Activated T-helper 2 cell treated with anti-CD3 and anti-CD28 coated beads, Interferon-gamma antibody, Interleukin-2, Interleukin-4, amounts not matched to agents 10 μg/mL and 5 μg/mL and 100 μg/mL, durations not matched to agents 14 hours and 24 hours and 36 hours (primary cell): ENCODE data around the gene HNF4A. TPM values are rescaled to one million over a fixed set of nuclear protein-coding genes. Genes with fewer than 3 reads are reported as not detected.

Experiments
- DNase-seq: peaks from one replicate; pipeline ENCODE4 v3.0.0; 2021; ENCODE audit warnings: low spot score
- H3K27ac Mint-ChIP-seq: one replicate; pipeline ENCODE4 v1.8.0; 2021; ENCODE audit warnings: mixed read lengths
- H3K27me3 Mint-ChIP-seq: one replicate; pipeline ENCODE4 v1.8.0; 2021; ENCODE audit warnings: low read depth, mixed read lengths
- H3K36me3 Mint-ChIP-seq: one replicate; pipeline ENCODE4 v1.8.0; 2021; ENCODE audit warnings: low read depth, mixed read lengths
- H3K4me1 Mint-ChIP-seq: one replicate; pipeline ENCODE4 v1.8.0; 2021; ENCODE audit warnings: low read depth, mixed read lengths
- H3K4me3 Mint-ChIP-seq: one replicate; pipeline ENCODE4 v1.8.0; 2021; ENCODE audit warnings: low read depth, mild to moderate bottlenecking, moderate library complexity, mixed read lengths
- H3K9me3 Mint-ChIP-seq: one replicate; pipeline ENCODE4 v1.8.0; 2021; ENCODE audit warnings: mixed read lengths
- intact Hi-C: fragments of 100-400 bp; cut with micrococcal nuclease; formaldehyde crosslinking; loops from one replicate; pipeline ENCODE4 v1.15.1; 2023
- total RNA-seq: library from RNA; stranded (reverse); gene quantifications from 2 replicates; pipeline ENCODE4 v1.2.3, GENCODE V29; 2022

The HNF4A gene
- total RNA-seq, 1 donor from 2014 or later, result not detected

DNA sequence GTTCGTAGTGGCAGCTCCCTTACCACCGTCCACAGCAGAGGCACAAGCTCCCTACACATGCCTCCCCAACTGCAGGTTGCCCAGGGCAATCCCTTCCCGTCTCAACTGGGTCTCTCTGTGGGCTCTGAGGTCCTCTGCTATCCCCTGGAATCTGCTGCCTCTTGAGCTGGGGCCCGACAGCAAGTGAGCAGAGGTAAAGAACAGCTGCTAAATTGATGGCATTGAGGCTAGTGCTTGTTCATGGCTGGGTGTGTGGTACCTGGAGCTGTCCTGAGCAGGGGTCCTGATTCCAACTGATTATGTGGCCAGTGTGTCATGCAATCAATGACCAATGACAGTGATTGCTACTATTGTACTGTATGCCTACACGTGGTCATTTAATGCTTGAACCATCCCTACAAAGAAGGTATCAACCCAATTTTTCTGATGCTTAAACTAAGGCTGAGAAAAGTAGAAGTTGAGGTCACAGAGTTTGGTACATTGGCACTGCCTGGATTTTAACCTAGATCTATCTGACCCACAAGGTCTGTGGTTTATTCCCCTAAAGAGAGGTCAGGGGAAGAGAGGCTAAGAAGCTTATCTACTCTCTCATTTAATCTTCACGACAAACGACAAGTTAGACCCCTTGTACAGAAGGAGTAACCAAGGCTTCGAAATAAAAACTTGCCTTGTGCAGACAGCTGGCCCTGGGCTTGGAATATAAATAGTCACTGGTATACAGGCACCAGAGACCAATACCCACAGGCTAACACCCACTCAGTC lies 41.1 kb downstream of the HNF4A start:
- Mint-ChIP-seq H3K27ac (no peak overlapping the region), H3K27me3 (peaks cover 1% of the 10 kb centered on the region), H3K4me1 (no peaks in the 10 kb centered on the region), H3K36me3 (no peaks in the 10 kb centered on the region), H3K4me3 (no peak overlapping the region), H3K9me3 (no peaks in the 10 kb centered on the region)
- no peak for DNase-seq
- intact Hi-C loops, result no loop called here

DNA sequence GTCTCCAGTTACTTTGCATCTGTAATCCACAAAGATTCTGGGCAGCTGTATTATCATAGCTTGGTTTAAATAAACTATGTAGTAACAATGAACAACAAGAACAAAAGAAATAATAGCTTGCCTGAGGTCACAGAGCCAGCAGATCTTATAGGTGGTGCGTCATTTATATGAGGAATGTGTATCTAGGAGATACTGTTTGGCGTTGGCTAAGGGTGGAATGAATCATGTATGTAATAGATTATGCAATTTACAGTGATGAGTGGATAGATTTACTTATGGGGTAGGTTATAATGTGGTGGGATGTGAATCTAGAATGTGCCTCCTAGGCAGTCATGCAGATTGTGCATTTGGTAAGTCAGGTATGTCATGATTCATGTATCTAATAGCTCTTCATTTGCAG lies 42.8 kb downstream of the HNF4A start:
- intact Hi-C loops, result no loop called here
- H3K4me1 Mint-ChIP-seq, result no peaks in the 10 kb centered on the region
- no peak overlapping the region for H3K27ac Mint-ChIP-seq
- no peaks in the 10 kb centered on the region for H3K9me3 Mint-ChIP-seq
- DNase-seq, result no peak
- no peak overlapping the region for H3K4me3 Mint-ChIP-seq
- H3K36me3 Mint-ChIP-seq, result no peaks in the 10 kb centered on the region
- H3K27me3 Mint-ChIP-seq, result peaks cover 1% of the 10 kb centered on the region

DNA sequence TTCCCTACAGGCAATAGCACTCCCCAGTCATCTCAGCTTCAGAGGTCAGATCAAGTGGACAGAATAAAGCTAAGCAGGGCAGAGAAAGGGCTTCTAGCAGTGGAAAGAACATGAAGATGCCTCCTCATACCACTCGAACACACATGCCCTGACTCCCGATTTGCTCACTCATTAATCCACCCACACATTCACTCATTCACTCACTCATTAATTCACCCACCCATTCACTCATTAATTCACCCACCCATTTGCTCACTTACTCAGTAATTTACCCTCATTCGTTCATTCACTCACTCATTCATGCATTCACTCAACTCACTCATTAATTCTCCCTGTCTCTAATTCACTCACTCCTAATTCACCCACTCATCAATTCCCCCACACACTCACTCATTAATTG lies 43.9 kb downstream of the HNF4A start:
- Mint-ChIP-seq H3K27ac (no peak overlapping the region), H3K36me3 (no peaks in the 10 kb centered on the region), H3K4me3 (no peak overlapping the region), H3K27me3 (peaks cover 1% of the 10 kb centered on the region), H3K4me1 (no peaks in the 10 kb centered on the region), H3K9me3 (peaks cover 2% of the 10 kb centered on the region)
- no peak for DNase-seq
- intact Hi-C loops, result no loop called here

GRCh38 chr20:44400671-44400969 lies 45.1 kb downstream of the HNF4A start:
- intact Hi-C loops, result no loop called here
- Mint-ChIP-seq H3K4me1 (no peaks in the 10 kb centered on the region), H3K36me3 (no peaks in the 10 kb centered on the region), H3K27ac (no peak overlapping the region), H3K9me3 (peaks cover 6% of the 10 kb centered on the region), H3K27me3 (no peaks in the 10 kb centered on the region), H3K4me3 (no peak overlapping the region)
- DNase-seq, result no peak

DNA sequence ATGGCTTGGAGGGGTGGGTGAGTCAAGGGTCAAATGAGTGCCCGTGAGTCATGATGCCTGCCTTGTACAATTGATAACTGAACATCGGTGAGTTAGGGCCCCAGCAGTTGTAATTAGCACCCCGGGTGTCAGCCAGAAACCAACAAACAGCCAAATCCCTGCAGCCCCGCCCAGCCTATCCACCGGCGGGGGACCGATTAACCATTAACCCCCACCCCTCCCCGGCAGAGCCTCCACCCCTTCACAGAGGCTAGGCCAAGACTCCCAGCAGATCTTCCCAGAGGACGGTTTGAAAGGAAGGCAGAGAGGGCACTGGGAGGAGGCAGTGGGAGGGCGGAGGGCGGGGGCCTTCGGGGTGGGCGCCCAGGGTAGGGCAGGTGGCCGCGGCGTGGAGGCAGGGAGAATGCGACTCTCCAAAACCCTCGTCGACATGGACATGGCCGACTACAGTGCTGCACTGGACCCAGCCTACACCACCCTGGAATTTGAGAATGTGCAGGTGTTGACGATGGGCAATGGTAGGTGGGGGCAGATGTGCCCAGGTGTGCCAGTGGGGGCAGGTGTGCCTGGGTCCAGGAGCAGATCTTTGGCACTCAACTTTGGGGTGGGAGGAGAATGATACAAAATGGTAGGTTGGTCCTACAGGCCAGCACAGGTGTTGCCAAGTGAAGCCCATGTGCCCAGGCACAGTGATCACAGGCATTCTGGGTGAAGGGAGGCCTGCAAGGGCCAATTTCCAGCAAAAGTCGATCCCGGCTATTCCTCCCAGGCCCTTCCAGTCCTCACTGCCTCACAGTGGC lies 45.7 kb downstream of the HNF4A start:
- Mint-ChIP-seq H3K27me3 (no peaks in the 10 kb centered on the region), H3K4me3 (no peak overlapping the region), H3K27ac (no peak overlapping the region), H3K9me3 (peaks cover 6% of the 10 kb centered on the region), H3K4me1 (no peaks in the 10 kb centered on the region), H3K36me3 (no peaks in the 10 kb centered on the region)
- intact Hi-C loops, result no loop called here
- DNase-seq, result no peak

DNA sequence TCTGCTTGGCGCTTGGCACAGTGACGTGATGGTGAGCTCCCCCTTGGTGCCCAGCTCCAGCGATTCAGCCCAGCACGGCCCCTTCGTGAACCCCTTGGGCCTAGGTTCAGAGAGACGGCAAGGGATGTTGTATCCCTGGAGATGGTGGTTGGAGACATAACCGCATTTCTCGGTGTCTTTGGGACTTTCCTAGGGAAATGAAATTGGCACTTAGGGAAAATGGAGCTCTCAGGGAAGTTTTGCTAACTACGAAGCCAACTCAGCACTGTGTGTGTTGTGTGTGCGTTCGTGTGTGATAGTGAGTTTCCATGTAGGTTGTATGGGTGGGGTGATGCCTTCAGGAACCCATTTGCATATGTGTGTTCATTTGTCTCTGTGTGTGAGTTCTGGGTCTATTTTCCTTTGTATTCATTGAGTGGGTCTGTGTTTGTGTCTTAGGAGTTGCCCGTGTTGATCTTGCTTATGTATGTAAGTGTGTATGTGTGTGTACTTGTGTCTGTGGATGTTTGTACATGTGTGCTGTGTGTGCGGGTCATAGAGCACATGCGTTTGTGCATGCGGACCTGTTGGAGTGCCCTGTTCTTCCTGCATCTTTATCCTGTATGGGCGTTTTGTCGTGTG lies 46.4 kb downstream of the HNF4A start:
- no peaks in the 10 kb centered on the region for H3K4me1 Mint-ChIP-seq
- H3K4me3 Mint-ChIP-seq, result no peak overlapping the region
- intact Hi-C loops, result no loop called here
- H3K27me3 Mint-ChIP-seq, result no peaks in the 10 kb centered on the region
- H3K9me3 Mint-ChIP-seq, result peaks cover 6% of the 10 kb centered on the region
- no peaks in the 10 kb centered on the region for H3K36me3 Mint-ChIP-seq
- no peak for DNase-seq
- H3K27ac Mint-ChIP-seq, result no peak overlapping the region

DNA sequence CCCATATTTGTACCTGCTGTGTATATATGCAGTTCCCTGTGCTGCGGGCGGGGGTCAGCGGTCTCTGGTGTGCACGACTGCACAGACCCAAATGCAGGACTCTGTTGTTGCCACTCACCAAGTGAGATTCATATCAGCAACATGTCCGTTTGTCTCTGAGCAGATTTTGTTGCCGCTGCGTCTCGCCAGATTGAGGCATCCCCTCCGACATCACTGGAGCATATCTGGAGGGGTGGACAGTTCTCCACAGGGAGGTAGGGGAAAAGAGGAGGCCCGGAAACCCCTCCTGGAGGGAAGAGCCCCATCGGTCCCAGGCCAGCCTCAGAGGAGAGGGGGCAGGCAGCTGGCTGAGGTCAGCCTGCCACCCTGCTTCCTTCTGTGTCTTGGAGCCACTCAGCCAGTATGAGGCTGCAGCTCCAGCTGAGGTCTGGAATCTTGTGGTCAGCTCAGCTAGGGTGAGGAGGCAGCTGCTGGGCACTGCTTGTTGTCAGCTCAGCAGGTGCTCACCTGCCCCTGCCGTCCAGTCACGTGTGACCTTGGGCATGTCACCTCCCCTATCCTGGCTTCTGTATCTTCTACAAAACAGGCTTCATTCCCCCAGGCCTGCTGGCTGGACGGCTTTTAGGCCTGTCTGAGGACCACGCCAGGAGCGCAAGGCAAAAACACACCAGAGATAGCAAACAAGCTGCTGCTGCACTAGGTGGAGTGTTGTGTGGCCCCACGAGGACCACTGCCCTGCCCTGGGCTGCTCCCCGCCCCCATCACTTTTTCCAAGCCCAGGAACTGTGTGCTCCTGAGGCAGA lies 47.1 kb downstream of the HNF4A start:
- no peak for DNase-seq
- intact Hi-C loops, result no loop called here
- Mint-ChIP-seq H3K4me1 (no peaks in the 10 kb centered on the region), H3K36me3 (no peaks in the 10 kb centered on the region), H3K27ac (no peak overlapping the region), H3K4me3 (no peak overlapping the region), H3K27me3 (no peaks in the 10 kb centered on the region), H3K9me3 (peaks cover 6% of the 10 kb centered on the region)

DNA sequence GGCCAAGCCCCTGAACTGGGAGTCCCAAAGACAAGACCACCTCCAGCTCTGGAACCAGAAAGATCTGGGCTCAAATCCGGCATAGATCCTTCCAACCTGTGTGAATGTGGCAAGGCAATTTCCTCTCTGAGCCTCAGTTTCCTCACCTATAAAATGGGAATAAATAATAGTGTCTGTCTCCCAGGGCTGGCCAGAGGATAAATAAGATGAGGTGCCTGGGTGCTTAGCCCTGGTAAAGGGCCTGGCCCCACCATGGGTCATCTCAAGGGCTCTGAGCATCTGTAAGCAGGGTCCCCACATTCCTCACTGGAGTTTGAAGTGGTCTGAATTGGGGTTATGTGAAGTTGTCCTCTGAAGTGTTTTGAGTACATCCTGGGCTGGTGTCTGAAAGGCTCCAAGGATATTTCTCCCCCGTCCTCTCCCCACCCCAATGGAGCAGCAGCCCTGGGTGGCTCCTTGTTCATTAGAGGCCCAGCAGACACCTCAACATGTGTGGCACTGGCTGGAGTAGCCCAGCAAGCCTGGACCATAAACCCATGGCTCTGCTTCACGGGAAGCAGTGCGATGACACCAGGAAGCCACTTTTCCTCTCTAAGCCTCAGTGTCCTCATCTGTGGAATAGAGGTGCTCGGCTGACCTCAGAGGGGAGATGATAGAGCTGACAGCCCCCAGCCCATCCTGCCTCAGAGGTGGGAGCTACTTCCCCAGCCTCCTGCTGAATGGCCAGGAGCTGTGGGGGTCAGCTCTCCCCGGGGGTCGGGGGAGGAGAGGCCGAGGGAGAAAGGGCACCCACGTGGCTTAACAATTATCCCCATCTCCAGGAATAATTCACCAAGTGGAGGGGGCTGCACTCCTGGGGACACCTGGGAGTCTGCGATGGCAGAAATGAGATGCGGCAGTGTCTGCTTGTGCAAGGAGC lies 48.0 kb downstream of the HNF4A start:
- Mint-ChIP-seq H3K27me3 (no peaks in the 10 kb centered on the region), H3K36me3 (no peaks in the 10 kb centered on the region), H3K4me3 (no peak overlapping the region), H3K9me3 (peaks cover 6% of the 10 kb centered on the region), H3K27ac (no peak overlapping the region), H3K4me1 (no peaks in the 10 kb centered on the region)
- intact Hi-C loops, result no loop called here
- DNase-seq, result no peak

GRCh38 chr20:44404204-44405181 lies 49.0 kb downstream of the HNF4A start:
- no peak overlapping the region for H3K27ac Mint-ChIP-seq
- no peaks in the 10 kb centered on the region for H3K36me3 Mint-ChIP-seq
- intact Hi-C loops, result no loop called here
- H3K27me3 Mint-ChIP-seq, result no peaks in the 10 kb centered on the region
- H3K4me1 Mint-ChIP-seq, result no peaks in the 10 kb centered on the region
- H3K9me3 Mint-ChIP-seq, result peaks cover 6% of the 10 kb centered on the region
- no peak overlapping the region for H3K4me3 Mint-ChIP-seq
- no peak for DNase-seq

GRCh38 chr20:44405257-44405656 lies 49.8 kb downstream of the HNF4A start:
- Mint-ChIP-seq H3K36me3 (no peaks in the 10 kb centered on the region), H3K27me3 (no peaks in the 10 kb centered on the region), H3K27ac (no peak overlapping the region), H3K4me3 (no peak overlapping the region), H3K9me3 (peaks cover 6% of the 10 kb centered on the region), H3K4me1 (no peaks in the 10 kb centered on the region)
- intact Hi-C loops, result no loop called here
- no peak for DNase-seq

GRCh38 chr20:44405785-44406571 lies 50.5 kb downstream of the HNF4A start:
- no peak for DNase-seq
- peaks cover 6% of the 10 kb centered on the region for H3K9me3 Mint-ChIP-seq
- H3K27ac Mint-ChIP-seq, result no peak overlapping the region
- no peak overlapping the region for H3K4me3 Mint-ChIP-seq
- H3K4me1 Mint-ChIP-seq, result no peaks in the 10 kb centered on the region
- intact Hi-C loops, result no loop called here
- no peaks in the 10 kb centered on the region for H3K27me3 Mint-ChIP-seq
- no peaks in the 10 kb centered on the region for H3K36me3 Mint-ChIP-seq
